Suprapubic skin (tissue), 4 donors: ENCODE measurements around the gene GGTLC1.

ENCODE experiments used
- CTCF ChIP-seq, 2 donors: fragments of 200-600 bp in 1 of 2; fragments of 450-650 bp in 1 of 2; sonication (generic) in 1 of 2; IDR thresholded peaks; one replicate each; pipeline ENCODE4 v1.5.1; 2016 to 2019; ENCODE audit warnings: antibody characterized with exemption in 2 of 2, mild to moderate bottlenecking in 1 of 2, moderate library complexity in 1 of 2
- EP300 ChIP-seq: sonication (generic); formaldehyde crosslinking; IDR thresholded peaks from one replicate; pipeline ENCODE4 v1.6.1; 2017; ENCODE audit warnings: antibody characterized with exemption
- POLR2A ChIP-seq, 2 donors: fragments of 450-650 bp; IDR thresholded peaks; one replicate each; pipeline ENCODE4 v1.6.1; 2017; ENCODE audit warnings: antibody characterized with exemption in 2 of 2, mild to moderate bottlenecking in 2 of 2, moderate library complexity in 2 of 2
- POLR2AphosphoS5 ChIP-seq, 3 donors: sonication (generic); formaldehyde crosslinking; IDR thresholded peaks; one replicate each; pipeline ENCODE4 v1.6.1; 2017; ENCODE audit warnings: antibody characterized with exemption in 3 of 3

- TF ChIP-seq CTCF (IDR thresholded peaks at IDR 0.05) (no peak), POLR2A (IDR thresholded peaks at IDR 0.05) (no peak), EP300 (no peak), POLR2AphosphoS5 (IDR thresholded peaks at IDR 0.05) (no peak)
These were observed 22.7 kb upstream of the GGTLC1 start for GRCh38 chr20:24011282-24011681.
